Measurements from ENCODE around the gene ADGRG6. TPM values are rescaled to one million over a fixed set of nuclear protein-coding genes. Genes with fewer than 3 reads are reported as not detected.

ADGRG6 gene
- total RNA-seq, 1 donor from 2014 or later: 104 TPM

GRCh38 chr6:142481466-142481865 lies 179.7 kb downstream of the ADGRG6 start:
- DNase-seq (ENCODE audit: low spot score): no peak

GRCh38 chr6:142482249-142482648 lies 180.4 kb downstream of the ADGRG6 start:
- DNase-seq (ENCODE audit: low spot score): no peak

GRCh38 chr6:142482974-142483373 lies 181.2 kb downstream of the ADGRG6 start:
- DNase-seq (ENCODE audit: low spot score): no peak

- DNase-seq (ENCODE audit: low spot score): no peak
Measured at GRCh38 chr6:142485256-142485655, 183.4 kb downstream of the ADGRG6 start.

GRCh38 chr6:142489722-142490610 lies 188.2 kb downstream of the ADGRG6 start:
- no peak for DNase-seq (ENCODE audit: low spot score)

Other genes starting within 250 kb of the ADGRG6 start
- not detected for gene GJE1, start 169.1 kb upstream of the ADGRG6 start, total RNA-seq (ENCODE audit: insufficient read depth, low replicate concordance)
- gene NMBR, start 154.9 kb upstream of the ADGRG6 start, total RNA-seq (ENCODE audit: insufficient read depth, low replicate concordance): 0.48 TPM
- gene VTA1, start 154.7 kb upstream of the ADGRG6 start, total RNA-seq (ENCODE audit: insufficient read depth, low replicate concordance): 35.9 TPM